H9 (cell line): ENCODE measurements around the gene CPT1A. TPM values are rescaled to one million over a fixed set of nuclear protein-coding genes. Genes with fewer than 3 reads are reported as not detected.

Experiments used
- DNase-seq: peaks from one replicate; pipeline ENCODE4 v3.0.0-alpha.2; 2017
- H2AFZ ChIP-seq: one replicate; pipeline ENCODE4 v1.6.1; 2013; ENCODE audit warnings: mild to moderate bottlenecking, low read length, control low read depth, moderate library complexity
- H2AK5ac ChIP-seq: 2 replicates; pipeline ENCODE4 v1.6.1; 2013; ENCODE audit warnings: low read length, control low read depth, mixed read lengths; ENCODE audit not compliant: insufficient read length
- H2BK120ac ChIP-seq: one replicate; pipeline ENCODE4 v1.6.1; 2013; ENCODE audit warnings: low read depth, mild to moderate bottlenecking, low read length, control low read depth, inconsistent platforms; ENCODE audit not compliant: poor library complexity, severe bottlenecking
- H2BK12ac ChIP-seq: 2 replicates; pipeline ENCODE4 v1.6.1; 2013; ENCODE audit warnings: low read length, control low read depth, mixed read lengths, low read depth; ENCODE audit not compliant: insufficient read length
- H2BK15ac ChIP-seq: 2 replicates; pipeline ENCODE4 v1.6.1; 2013; ENCODE audit warnings: low read depth, low read length, control low read depth
- H2BK20ac ChIP-seq: one replicate; pipeline ENCODE4 v1.6.1; 2013; ENCODE audit warnings: low read depth, mild to moderate bottlenecking, low read length, control low read depth, inconsistent platforms; ENCODE audit not compliant: poor library complexity, severe bottlenecking
- H2BK5ac ChIP-seq: 2 replicates; pipeline ENCODE4 v1.6.1; 2013; ENCODE audit warnings: low read length, control low read depth, mixed read lengths; ENCODE audit not compliant: insufficient read length
- H3K14ac ChIP-seq: 2 replicates; pipeline ENCODE4 v1.6.1; 2013; ENCODE audit warnings: low read length, control low read depth; ENCODE audit not compliant: insufficient read depth
- H3K18ac ChIP-seq: 2 replicates; pipeline ENCODE4 v1.6.1; 2013; ENCODE audit warnings: low read depth, mild to moderate bottlenecking, mixed read lengths, low read length, control low read depth; ENCODE audit not compliant: insufficient read length
- H3K23ac ChIP-seq: 2 replicates; pipeline ENCODE4 v1.6.1; 2013; ENCODE audit warnings: low read length, control low read depth, mixed read lengths, low read depth; ENCODE audit not compliant: insufficient read length
- H3K23me2 ChIP-seq: 2 replicates; pipeline ENCODE4 v1.6.1; 2013; ENCODE audit warnings: low read depth, mild to moderate bottlenecking, mixed read lengths, low read length, control low read depth; ENCODE audit not compliant: insufficient read length, poor library complexity, severe bottlenecking
- H3K27ac ChIP-seq: 2 replicates; pipeline ENCODE4 v1.5.1; 2013; ENCODE audit warnings: low read length, control low read depth, mixed read lengths, low read depth; ENCODE audit not compliant: insufficient read length
- H3K27me3 ChIP-seq: 2 replicates; pipeline ENCODE4 v1.6.1; 2013; ENCODE audit warnings: low read length, control low read depth, inconsistent platforms; ENCODE audit not compliant: insufficient read depth
- H3K4ac ChIP-seq: 2 replicates; pipeline ENCODE4 v1.6.1; 2013; ENCODE audit warnings: low read depth, mild to moderate bottlenecking, control low read depth, inconsistent platforms, low read length, moderate library complexity
- H3K4me1 ChIP-seq: 2 replicates; pipeline ENCODE4 v1.6.1; 2013; ENCODE audit warnings: low read length, control low read depth, inconsistent platforms; ENCODE audit not compliant: insufficient read depth
- H3K4me2 ChIP-seq: 2 replicates; pipeline ENCODE4 v1.6.1; 2013; ENCODE audit warnings: low read length, control low read depth, mixed read lengths; ENCODE audit not compliant: insufficient read length, insufficient read depth
- H3K56ac ChIP-seq: 2 replicates; pipeline ENCODE4 v1.6.1; 2013; ENCODE audit warnings: low read depth, mild to moderate bottlenecking, mixed read lengths, low read length, control low read depth; ENCODE audit not compliant: insufficient read length
- H3K79me1 ChIP-seq: 2 replicates; pipeline ENCODE4 v1.6.1; 2013; ENCODE audit warnings: low read depth, mild to moderate bottlenecking, moderate library complexity, low read length, control low read depth, inconsistent platforms; ENCODE audit not compliant: insufficient read depth, poor library complexity, severe bottlenecking
- H3K79me2 ChIP-seq: 2 replicates; pipeline ENCODE4 v1.6.1; 2013; ENCODE audit warnings: low read length, control low read depth, inconsistent platforms; ENCODE audit not compliant: insufficient read depth
- H3K9ac ChIP-seq: 2 replicates; pipeline ENCODE4 v1.6.1; 2013; ENCODE audit warnings: low read length, control low read depth, mixed read lengths; ENCODE audit not compliant: insufficient read length; ENCODE audit errors: extremely low read depth
- H3K9me3 ChIP-seq: one replicate; pipeline ENCODE4 v1.6.1; 2013; ENCODE audit warnings: low read depth, low read length, inconsistent platforms; ENCODE audit not compliant: control insufficient read depth
- H3T11ph ChIP-seq: one replicate; pipeline ENCODE4 v1.6.1; 2013; ENCODE audit warnings: mild to moderate bottlenecking, low read length, control low read depth, inconsistent platforms
- H4K20me1 ChIP-seq: one replicate; pipeline ENCODE4 v1.6.1; 2013; ENCODE audit not compliant: control insufficient read depth, insufficient read length, insufficient read depth
- H4K5ac ChIP-seq: 2 replicates; pipeline ENCODE4 v1.6.1; 2013; ENCODE audit warnings: low read depth, mild to moderate bottlenecking, mixed read lengths, low read length, control low read depth; ENCODE audit not compliant: insufficient read length
- H4K8ac ChIP-seq: replicated peaks from 2 replicates; pipeline ENCODE4 v1.6.1; 2013; ENCODE audit warnings: low read length, control low read depth, mixed read lengths, low read depth; ENCODE audit not compliant: insufficient read length
- H4K91ac ChIP-seq: 2 replicates; pipeline ENCODE4 v1.6.1; 2013; ENCODE audit warnings: low read depth, mild to moderate bottlenecking, moderate library complexity, mixed read lengths, low read length, control low read depth; ENCODE audit not compliant: insufficient read length
- H3K27ac Mint-ChIP-seq, 3 experiments: 2 replicates in 2 of 3; 3 replicates in 1 of 3; pipeline ENCODE4 v1.8.0; 2020 to 2021; ENCODE audit warnings: mixed read lengths in 3 of 3, mild to moderate bottlenecking in 1 of 3, moderate library complexity in 1 of 3
- H3K27me3 Mint-ChIP-seq: 2 replicates; pipeline ENCODE4 v1.8.0; 2021; ENCODE audit warnings: low read depth, mild to moderate bottlenecking, moderate library complexity, mixed read lengths
- H3K36me3 Mint-ChIP-seq, 3 experiments: 2 replicates in 2 of 3; 3 replicates in 1 of 3; pipeline ENCODE4 v1.8.0; 2020 to 2021; ENCODE audit warnings: low read depth in 3 of 3, mixed read lengths in 3 of 3; ENCODE audit not compliant: insufficient read depth in 1 of 3
- H3K4me1 Mint-ChIP-seq, 2 experiments: 2 replicates each; pipeline ENCODE4 v1.8.0; 2020; ENCODE audit warnings: mixed read lengths in 2 of 2
- H3K4me3 Mint-ChIP-seq, 2 experiments: 2 replicates in 1 of 2; 3 replicates in 1 of 2; pipeline ENCODE4 v1.8.0; 2020 to 2021; ENCODE audit warnings: mild to moderate bottlenecking in 2 of 2, mixed read lengths in 2 of 2, moderate library complexity in 1 of 2
- H3K9me3 Mint-ChIP-seq, 2 experiments: 2 replicates in 1 of 2; 3 replicates in 1 of 2; pipeline ENCODE4 v1.8.0; 2020; ENCODE audit warnings: mild to moderate bottlenecking in 2 of 2, mixed read lengths in 2 of 2, moderate library complexity in 1 of 2
- WGBS: extraction: QIAGEN DNeasy Blood & Tissue Kit; methylation state at CpG from one replicate; pipeline ENCODE4 v1.1.7; 2013; ENCODE audit warnings: missing lambda C conversion rate, low lambda C conversion rate, mixed read lengths; ENCODE audit not compliant: insufficient read length; ENCODE audit errors: extremely low coverage; 5-methylcytosine and 5-hydroxymethylcytosine counted together
- total RNA-seq: library from RNA; stranded (reverse); gene quantifications from 2 replicates; pipeline ENCODE4 v1.2.1, GENCODE V29; 2021
- TF ChIP-seq, protein P1 (sequence below): fragments of 200-600 bp; sonication (generic); conservative IDR thresholded peaks from 3 replicates; pipeline ENCODE4 v1.8.0; 2021; ENCODE audit warnings: antibody characterized with exemption, mild to moderate bottlenecking

The CPT1A gene
- total RNA-seq, 1 experiment from 2014 or later: 7.5 TPM

DNA sequence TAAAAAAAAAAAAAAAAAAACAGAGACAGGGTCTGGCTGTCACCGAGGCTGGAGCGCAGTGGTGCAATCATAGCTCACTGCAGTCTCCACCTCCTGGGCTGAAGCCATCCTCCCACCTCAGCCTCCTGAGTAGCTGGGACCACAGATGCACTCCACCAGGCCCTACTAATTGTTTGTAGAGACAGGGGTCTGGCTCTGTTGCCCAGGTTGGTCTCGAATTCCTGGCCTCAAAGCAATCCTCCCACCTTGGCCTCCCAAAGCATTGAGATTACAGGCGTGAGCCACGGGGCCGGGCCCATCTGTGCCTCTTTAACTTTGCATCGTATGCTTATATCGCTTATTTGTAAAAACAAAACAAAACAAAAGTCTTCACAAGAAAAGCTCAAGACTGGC, 3.1 kb downstream of the CPT1A start:
- Histone ChIP-seq H3K79me2 (no peaks in the 10 kb centered on the region), H3K18ac (no peak overlapping the region), H2AFZ (no peak overlapping the region), H3K14ac (no peak overlapping the region), H2BK5ac (no peak overlapping the region), H2BK15ac (no peak overlapping the region), H3K4me2 (peak overlapping the region; percentile 77), H4K91ac (no peak overlapping the region), H3K27me3 (peaks cover 17% of the 10 kb centered on the region), H4K8ac (no peak overlapping the region), H3K79me1 (no peaks in the 10 kb centered on the region), H3K23ac (no peak overlapping the region), H2BK20ac (no peak overlapping the region), H4K20me1 (peaks cover 4% of the 10 kb centered on the region), H3K9me3 (no peaks in the 10 kb centered on the region), H3K56ac (no peak overlapping the region), H3K4me1 (no peaks in the 10 kb centered on the region), H2BK12ac (no peak overlapping the region), H3K4ac (no peak overlapping the region), H3K23me2 (peaks cover 14% of the 10 kb centered on the region), H2AK5ac (no peak overlapping the region), H2BK120ac (no peak overlapping the region), H3K27ac (no peak overlapping the region), H4K5ac (no peak overlapping the region), H3K9ac (no peak overlapping the region), H3T11ph (no peak overlapping the region)
- Mint-ChIP-seq H3K27me3 (peaks cover 63% of the 10 kb centered on the region), H3K9me3 (peaks cover 0 to 6% of the 10 kb centered on the region in 2 experiments; a peak in 3 of 5 replicates), H3K27ac (no peak overlapping the region), H3K36me3 (no peaks in the 10 kb centered on the region), H3K4me1 (peaks cover 17 to 21% of the 10 kb centered on the region in 2 experiments), H3K4me3 (peak overlapping the region; percentile 71 to 77; a peak in 4 of 5 replicates)
- WGBS: no CpG with 5 or more reads among the region's 8 CpGs
- no peak for DNase-seq
- TF ChIP-seq, protein P1, sequence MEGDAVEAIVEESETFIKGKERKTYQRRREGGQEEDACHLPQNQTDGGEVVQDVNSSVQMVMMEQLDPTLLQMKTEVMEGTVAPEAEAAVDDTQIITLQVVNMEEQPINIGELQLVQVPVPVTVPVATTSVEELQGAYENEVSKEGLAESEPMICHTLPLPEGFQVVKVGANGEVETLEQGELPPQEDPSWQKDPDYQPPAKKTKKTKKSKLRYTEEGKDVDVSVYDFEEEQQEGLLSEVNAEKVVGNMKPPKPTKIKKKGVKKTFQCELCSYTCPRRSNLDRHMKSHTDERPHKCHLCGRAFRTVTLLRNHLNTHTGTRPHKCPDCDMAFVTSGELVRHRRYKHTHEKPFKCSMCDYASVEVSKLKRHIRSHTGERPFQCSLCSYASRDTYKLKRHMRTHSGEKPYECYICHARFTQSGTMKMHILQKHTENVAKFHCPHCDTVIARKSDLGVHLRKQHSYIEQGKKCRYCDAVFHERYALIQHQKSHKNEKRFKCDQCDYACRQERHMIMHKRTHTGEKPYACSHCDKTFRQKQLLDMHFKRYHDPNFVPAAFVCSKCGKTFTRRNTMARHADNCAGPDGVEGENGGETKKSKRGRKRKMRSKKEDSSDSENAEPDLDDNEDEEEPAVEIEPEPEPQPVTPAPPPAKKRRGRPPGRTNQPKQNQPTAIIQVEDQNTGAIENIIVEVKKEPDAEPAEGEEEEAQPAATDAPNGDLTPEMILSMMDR: no peak
